SK-N-SH (cell line): Measurements from ENCODE around the gene THUMPD3. TPM values are rescaled to one million over a fixed set of nuclear protein-coding genes. Genes with fewer than 3 reads are reported as not detected.

Experiments used
- CTCF ChIA-PET: fragments of 300-600, 350-600 bp; formaldehyde crosslinking; extraction: SDS; loops from one replicate; lab custom pipeline; 2021; lab: Yijun Ruan, JAX
- POLR2A ChIA-PET: fragments of 350-600 bp; sonication (Branson Sonifier 250); formaldehyde crosslinking; extraction: SDS; loops from one replicate; lab custom pipeline; 2020; ENCODE audit warnings: antibody characterized with exemption, inconsistent platforms; lab: Yijun Ruan, JAX
- DNase-seq: peaks from one replicate; pipeline ENCODE4 v3.0.0; 2012
- H2AFZ ChIP-seq: fragments of 200-600 bp; sonication (generic); 2 replicates; pipeline ENCODE4 v1.8.1; 2016; ENCODE audit warnings: antibody characterized with exemption, mild to moderate bottlenecking, low read depth
- H3F3A ChIP-seq: fragments of 200-600 bp; sonication (generic); replicated peaks from 2 replicates; pipeline ENCODE3; 2016; ENCODE audit warnings: antibody characterized with exemption, mild to moderate bottlenecking; ENCODE audit not compliant: insufficient read depth
- H3K27ac ChIP-seq, 2 experiments: fragments of 200-500 bp in 1 of 2; fragments of 200-600 bp in 1 of 2; sonication (Bioruptor generic) in 1 of 2; sonication (generic), shearing (Covaris generic) in 1 of 2; 2 replicates each; pipeline versions ENCODE4 v1.5.1 to v1.6.1; 2014 to 2016; ENCODE audit warnings: low read depth in 2 of 2, inconsistent platforms in 1 of 2, low read length in 1 of 2, mild to moderate bottlenecking in 1 of 2, mixed read lengths in 1 of 2
- H3K27me3 ChIP-seq: fragments of 200-600 bp; sonication (generic), shearing (Covaris generic); 2 replicates; pipeline ENCODE4 v1.6.1; 2016; ENCODE audit warnings: mixed run types; ENCODE audit not compliant: insufficient read depth
- H3K36me3 ChIP-seq, 2 experiments: fragments of 200-500 bp in 1 of 2; fragments of 200-600 bp in 1 of 2; sonication (Bioruptor generic) in 1 of 2; sonication (generic) in 1 of 2; replicated peaks in 1 of 2; 2 replicates each; pipeline versions ENCODE3 to v1.5.1; 2014 to 2016; ENCODE audit warnings: low read length in 1 of 2, mild to moderate bottlenecking in 1 of 2; ENCODE audit not compliant: insufficient read depth in 2 of 2, control insufficient read depth in 1 of 2
- H3K4me1 ChIP-seq, 2 experiments: fragments of 200-500 bp in 1 of 2; fragments of 200-600 bp in 1 of 2; sonication (Bioruptor generic) in 1 of 2; sonication (generic), shearing (Covaris generic) in 1 of 2; 2 replicates each; pipeline versions ENCODE4 v1.5.1 to v1.6.1; 2014 to 2016; ENCODE audit warnings: low read depth in 1 of 2, low read length in 1 of 2, mixed run types in 1 of 2; ENCODE audit not compliant: insufficient read depth in 2 of 2, control insufficient read depth in 1 of 2
- H3K4me2 ChIP-seq: fragments of 200-600 bp; sonication (generic), shearing (Covaris generic); 2 replicates; pipeline ENCODE4 v1.6.1; 2017; ENCODE audit warnings: mixed run types
- H3K4me3 ChIP-seq, 2 experiments: fragments of 200-500 bp in 1 of 2; fragments of 200-600 bp in 1 of 2; sonication (Bioruptor generic) in 1 of 2; sonication (generic), shearing (Covaris generic) in 1 of 2; 2 replicates each; pipeline versions ENCODE4 v1.5.1 to v1.8.1; 2014 to 2016; ENCODE audit warnings: low read depth in 2 of 2, inconsistent platforms in 1 of 2, low read length in 1 of 2, mild to moderate bottlenecking in 1 of 2, mixed read lengths in 1 of 2, moderate library complexity in 1 of 2
- H3K79me2 ChIP-seq: fragments of 200-600 bp; sonication (generic); 2 replicates; pipeline ENCODE4 v1.8.1; 2017; ENCODE audit warnings: mild to moderate bottlenecking; ENCODE audit not compliant: insufficient read depth
- H3K9ac ChIP-seq: fragments of 200-600 bp; sonication (generic); 2 replicates; pipeline ENCODE4 v1.6.1; 2017; ENCODE audit warnings: mixed run types
- H3K9me2 ChIP-seq: fragments of 200-600 bp; sonication (generic); 2 replicates; pipeline ENCODE4 v1.6.1; 2017; ENCODE audit warnings: mixed run types
- H3K9me3 ChIP-seq: fragments of 200-600 bp; sonication (generic); 2 replicates; pipeline ENCODE4 v1.6.1; 2017; ENCODE audit warnings: mixed run types, mild to moderate bottlenecking, moderate library complexity
- H4K20me1 ChIP-seq: fragments of 200-600 bp; sonication (generic); 2 replicates; pipeline ENCODE4 v1.6.1; 2017; ENCODE audit warnings: mild to moderate bottlenecking, mixed run types; ENCODE audit not compliant: insufficient read depth
- EP300 ChIP-seq, 2 experiments: IDR thresholded peaks; 2 replicates each; pipeline versions ENCODE4 v1.4.0 to v1.6.1; 2012; ENCODE audit warnings: borderline replicate concordance in 1 of 2, low read depth in 1 of 2, low read length in 1 of 2
- FOSL2 ChIP-seq: IDR thresholded peaks from 2 replicates; pipeline ENCODE4 v1.4.0; 2012; ENCODE audit warnings: low read depth, mild to moderate bottlenecking, moderate library complexity, borderline replicate concordance
- FOXM1 ChIP-seq: IDR thresholded peaks from 2 replicates; pipeline ENCODE4 v1.4.0; 2012; ENCODE audit warnings: low read depth, mild to moderate bottlenecking
- GATA2 ChIP-seq: sonication (generic); formaldehyde crosslinking; IDR thresholded peaks from 2 replicates; pipeline ENCODE4 v1.5.0; 2020; ENCODE audit warnings: mild to moderate bottlenecking, missing genetic modification reagents
- NRF1 ChIP-seq: IDR thresholded peaks from 2 replicates; pipeline ENCODE4 v1.6.1; 2012; ENCODE audit warnings: low read depth, mild to moderate bottlenecking, low read length
- POLR2AphosphoS5 ChIP-seq: IDR thresholded peaks from 2 replicates; pipeline ENCODE4 v1.6.1; 2012; ENCODE audit warnings: low read depth, low read length
- REST ChIP-seq: IDR thresholded peaks from 2 replicates; pipeline ENCODE4 v1.6.1; 2012; ENCODE audit warnings: mild to moderate bottlenecking, low read depth, low read length, moderate library complexity
- TAF1 ChIP-seq: IDR thresholded peaks from 2 replicates; pipeline ENCODE4 v1.6.1; 2012; ENCODE audit warnings: low read depth, mild to moderate bottlenecking, low read length, moderate library complexity, borderline replicate concordance
- YY1 ChIP-seq: IDR thresholded peaks from 2 replicates; pipeline ENCODE4 v1.4.0; 2012; ENCODE audit warnings: low read depth, mild to moderate bottlenecking
- WGBS: methylation state at CpG from one replicate; pipeline ENCODE4 v1.1.6; 2017; ENCODE audit warnings: low lambda C conversion rate; 5-methylcytosine and 5-hydroxymethylcytosine counted together
- polyA plus RNA-seq, 3 experiments: library from polyadenylated mRNA; depleted of rRNA; stranded (reverse); fragments of >200 nt; gene quantifications; 2 replicates each; pipeline ENCODE4 v1.2.3, GENCODE V29; 2012
- TF ChIP-seq, protein P1 (sequence below): fragments of 150-350 bp; IDR thresholded peaks from 2 replicates; pipeline ENCODE4 v1.6.1; 2016; ENCODE audit warnings: mild to moderate bottlenecking, low read depth, low read length
- TF ChIP-seq, protein P2 (sequence below): IDR thresholded peaks from 2 replicates; pipeline ENCODE4; 2012

The THUMPD3 gene
- polyA plus RNA-seq, 1 of the 3 experiments (the other 2 are of a cell fraction) = 27.1 TPM

- Histone ChIP-seq H3F3A (no peaks in the 10 kb centered on the region), H3K36me3 (peaks cover 13 to 21% of the 10 kb centered on the region in 2 experiments), H3K9ac (no peak overlapping the region), H3K27ac (no peak overlapping the region; a peak in 1 of 4 replicates), H3K4me3 (peak overlapping the region; percentile 64 to 71; a peak in 3 of 4 replicates), H4K20me1 (no peaks in the 10 kb centered on the region), H3K79me2 (peaks cover 32% of the 10 kb centered on the region), H3K9me3 (no peaks in the 10 kb centered on the region), H2AFZ (peak overlapping the region; percentile 77; the same call in 1 of the 2 replicates), H3K9me2 (no peaks in the 10 kb centered on the region), H3K27me3 (no peaks in the 10 kb centered on the region), H3K4me1 (peaks cover 3 to 8% of the 10 kb centered on the region in 2 experiments; a peak in 3 of 4 replicates), H3K4me2 (peak overlapping the region; percentile 76)
- CTCF ChIA-PET = interaction anchor here (0.7 to 4.6 kb wide), 6 partner anchors 9 to 390 kb away, joined by 3 to 39 read pairs (median 4); no protein-coding TSS in a partner anchor
- no peak for DNase-seq
- TF ChIP-seq EP300 (IDR thresholded peaks at IDR 0.05; ENCODE audit: borderline replicate concordance in 1 of 2, low read depth in 1 of 2, low read length in 1 of 2) (no peak), REST (no peak), TAF1 (no peak), YY1 (no peak), FOSL2 (no peak), POLR2AphosphoS5 (no peak), FOXM1 (no peak), NRF1 (no peak), GATA2 (CRISPR knock-in tag) (no peak)
- TF ChIP-seq, protein P1, sequence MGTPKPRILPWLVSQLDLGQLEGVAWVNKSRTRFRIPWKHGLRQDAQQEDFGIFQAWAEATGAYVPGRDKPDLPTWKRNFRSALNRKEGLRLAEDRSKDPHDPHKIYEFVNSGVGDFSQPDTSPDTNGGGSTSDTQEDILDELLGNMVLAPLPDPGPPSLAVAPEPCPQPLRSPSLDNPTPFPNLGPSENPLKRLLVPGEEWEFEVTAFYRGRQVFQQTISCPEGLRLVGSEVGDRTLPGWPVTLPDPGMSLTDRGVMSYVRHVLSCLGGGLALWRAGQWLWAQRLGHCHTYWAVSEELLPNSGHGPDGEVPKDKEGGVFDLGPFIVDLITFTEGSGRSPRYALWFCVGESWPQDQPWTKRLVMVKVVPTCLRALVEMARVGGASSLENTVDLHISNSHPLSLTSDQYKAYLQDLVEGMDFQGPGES = no peak
- TF ChIP-seq, protein P2, sequence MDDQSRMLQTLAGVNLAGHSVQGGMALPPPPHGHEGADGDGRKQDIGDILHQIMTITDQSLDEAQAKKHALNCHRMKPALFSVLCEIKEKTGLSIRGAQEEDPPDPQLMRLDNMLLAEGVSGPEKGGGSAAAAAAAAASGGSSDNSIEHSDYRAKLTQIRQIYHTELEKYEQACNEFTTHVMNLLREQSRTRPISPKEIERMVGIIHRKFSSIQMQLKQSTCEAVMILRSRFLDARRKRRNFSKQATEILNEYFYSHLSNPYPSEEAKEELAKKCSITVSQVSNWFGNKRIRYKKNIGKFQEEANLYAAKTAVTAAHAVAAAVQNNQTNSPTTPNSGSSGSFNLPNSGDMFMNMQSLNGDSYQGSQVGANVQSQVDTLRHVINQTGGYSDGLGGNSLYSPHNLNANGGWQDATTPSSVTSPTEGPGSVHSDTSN = no peak
- WGBS = 92% methylated on average over 5 of the region's 5 CpGs
- POLR2A ChIA-PET = interaction anchor here (1.1 to 2.5 kb wide), 5 partner anchors 9 to 37 kb away, joined by 3 to 39 read pairs (median 7); partner anchors contain the start of gene SETD5
These were observed 1.0 kb upstream of the THUMPD3 start for GRCh38 chr3:9361691-9362388.
